HG03103 (cell line): ENCODE measurements around the gene IL4.
A peak's percentile ranks its signal among the peaks of the same experiment; 100 is the strongest.
"Not testable (repeated sequence)": the region's sequence is repeated elsewhere in the genome, so short reads cannot be mapped to it uniquely, and the experiment has no call there.

Experiments
- ATAC-seq: cut with Tn5 transposase; IDR thresholded peaks from one replicate; pipeline ENCODE4 v1.9.1; 2021; ENCODE audit warnings: low read depth; ENCODE audit not compliant: unreplicated experiment

IL4 gene

GRCh38 chr5:132673939-132674630 lies at the start of gene IL4:
TSS of gene IL4 (plus strand) at chr5:132673989. CDS start at chr5:132674051, 62 bp downstream.
- ATAC-seq = no peak

DNA sequence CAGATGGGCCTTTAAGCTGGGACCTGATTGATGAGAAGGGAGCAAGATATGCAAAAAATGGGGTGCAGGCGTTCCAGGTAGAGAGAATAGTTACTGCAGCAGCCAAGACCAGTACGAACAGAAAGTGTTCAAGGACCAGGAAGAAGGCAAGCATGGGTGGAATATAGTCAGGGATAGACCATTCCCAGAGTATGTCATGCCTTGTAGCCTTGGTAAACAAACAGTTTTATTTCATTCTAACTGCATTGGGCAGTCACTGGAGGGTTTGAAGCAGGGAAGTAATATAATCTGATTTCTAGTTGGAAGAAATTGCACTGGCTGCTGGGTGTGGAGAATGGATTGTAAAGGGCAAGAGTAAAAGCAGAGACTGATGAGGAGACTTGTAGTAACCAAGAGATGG lies 46.3 kb upstream of the IL4 start:
- no peak for ATAC-seq

GRCh38 chr5:132628814-132629213 lies 45.0 kb upstream of the IL4 start:
- no peak for ATAC-seq

GRCh38 chr5:132629230-132629944 lies 44.4 kb upstream of the IL4 start:
- peak; percentile 62 for ATAC-seq

GRCh38 chr5:132633587-132633986 lies 40.2 kb upstream of the IL4 start:
- not testable (repeated sequence) for ATAC-seq

GRCh38 chr5:132635873-132636272 lies 37.9 kb upstream of the IL4 start:
- ATAC-seq = peak; percentile 37

- ATAC-seq = no peak
These were observed 36.5 kb upstream of the IL4 start for GRCh38 chr5:132637241-132637640.

DNA sequence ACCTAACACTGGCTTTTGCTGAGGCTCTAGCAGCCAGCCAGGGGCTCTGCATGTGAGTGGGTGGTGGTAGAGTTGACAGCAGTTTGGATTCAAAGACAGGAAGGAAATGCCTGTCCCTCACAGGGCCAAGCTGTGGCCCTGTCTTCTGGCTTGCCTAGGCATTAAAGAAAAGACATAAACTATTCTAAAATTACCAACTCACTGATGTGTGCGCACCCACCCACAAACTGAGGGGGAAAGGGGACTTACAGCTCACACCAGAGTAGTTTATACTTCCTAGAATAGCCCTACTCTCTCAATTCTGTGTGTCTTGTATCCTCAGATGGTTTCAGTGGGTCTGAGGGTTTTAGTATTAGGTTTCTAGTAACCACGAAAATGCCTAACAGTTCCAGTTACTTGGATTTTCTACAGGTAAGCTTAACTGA lies 34.1 kb upstream of the IL4 start:
- peak; percentile 59 for ATAC-seq

DNA sequence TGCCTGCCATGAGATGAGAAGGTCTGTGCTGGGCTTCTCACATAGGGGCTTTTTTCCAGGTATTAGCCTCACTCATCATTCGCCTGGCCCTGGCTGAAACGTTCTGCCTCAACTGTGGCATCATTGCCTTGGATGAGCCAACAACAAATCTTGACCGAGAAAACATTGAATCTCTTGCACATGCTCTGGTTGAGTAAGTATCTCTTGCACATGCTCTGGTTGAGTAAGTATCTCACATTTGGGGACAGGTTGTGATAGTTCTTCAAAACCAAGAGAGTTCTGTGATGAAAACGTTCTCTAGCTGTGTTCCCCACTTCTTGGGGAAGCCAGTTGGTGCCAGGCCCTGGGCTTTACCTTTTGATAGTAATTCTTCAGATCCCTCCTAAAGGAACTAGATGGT lies 33.2 kb upstream of the IL4 start:
- no peak for ATAC-seq

DNA sequence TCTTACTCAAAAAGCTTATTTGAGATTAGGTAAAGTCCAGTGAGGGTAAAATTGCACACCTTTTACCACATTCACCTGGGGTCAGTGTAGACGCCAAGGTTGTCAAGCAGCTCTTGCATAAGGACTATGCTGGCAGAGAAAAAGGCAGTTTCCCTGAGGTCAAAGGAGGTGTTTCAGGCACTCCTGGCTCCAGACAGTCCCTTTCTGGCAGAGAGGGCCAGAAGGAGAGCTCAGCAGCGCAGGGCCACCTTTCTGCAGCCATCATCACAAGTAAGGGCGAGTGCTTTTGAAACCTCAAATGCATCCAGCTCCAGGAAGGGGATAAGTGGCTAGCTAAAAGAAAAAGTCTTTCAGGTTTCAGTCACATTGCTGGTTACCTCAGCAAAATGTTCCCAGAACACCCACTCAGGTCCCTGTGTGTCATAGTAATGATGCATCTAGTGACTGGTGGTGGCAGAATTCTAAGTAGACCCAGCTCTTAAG lies 32.5 kb upstream of the IL4 start:
- ATAC-seq = no peak

GRCh38 chr5:132641841-132642240 lies 31.9 kb upstream of the IL4 start:
- no peak for ATAC-seq

- ATAC-seq = no peak
These were observed 29.6 kb upstream of the IL4 start for GRCh38 chr5:132644177-132644576.

GRCh38 chr5:132646583-132647266 lies 27.1 kb upstream of the IL4 start:
- no peak for ATAC-seq

- ATAC-seq = no peak
These were observed 26.3 kb upstream of the IL4 start for GRCh38 chr5:132647473-132647872.

DNA sequence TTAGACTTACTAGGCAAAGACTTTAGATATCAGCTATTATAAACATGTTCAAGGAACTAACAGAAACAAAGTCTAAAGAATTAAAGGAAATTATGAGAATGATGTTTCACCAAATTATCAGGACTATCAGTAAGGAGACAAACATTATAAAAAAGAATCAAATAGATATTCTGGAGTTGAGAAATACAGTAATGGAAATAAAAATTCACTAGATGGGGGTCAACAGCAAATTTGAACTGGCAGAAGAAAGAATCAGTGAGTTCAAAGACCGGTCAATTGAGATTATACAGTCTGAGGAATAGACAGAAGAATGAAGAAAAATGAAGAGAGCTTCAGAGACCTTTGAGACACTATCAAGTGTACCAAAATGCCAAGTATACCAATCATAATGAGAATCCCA lies 25.4 kb upstream of the IL4 start:
- no peak for ATAC-seq

DNA sequence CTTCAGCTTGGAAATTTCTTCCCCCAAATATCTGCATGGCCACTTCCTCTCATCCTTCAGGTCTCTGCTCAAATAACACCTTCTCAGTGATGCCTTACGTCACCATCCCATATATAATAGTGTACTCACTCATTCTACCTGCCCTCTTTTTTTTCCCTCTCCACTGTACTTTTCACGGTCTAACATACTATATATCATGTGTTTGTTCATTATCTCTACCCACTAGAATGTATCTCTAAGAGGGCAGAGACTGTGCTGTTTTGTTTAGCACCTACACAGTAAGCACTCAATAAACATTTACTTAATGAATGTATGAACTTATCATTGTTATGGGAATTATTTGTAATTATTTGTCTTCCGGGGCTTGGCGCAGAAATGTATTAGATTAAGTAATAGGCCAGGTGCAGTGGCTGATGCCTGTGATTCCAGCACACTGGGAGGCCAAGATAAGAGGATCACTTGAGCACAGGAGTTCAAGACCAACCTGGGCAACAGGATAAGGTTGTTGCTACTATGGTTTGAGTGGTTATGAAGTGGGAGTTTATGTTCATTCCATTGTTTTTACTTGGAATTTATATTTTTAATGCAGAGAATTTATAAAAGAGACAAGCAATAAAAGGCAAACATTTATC lies 21.8 kb upstream of the IL4 start:
- no peak for ATAC-seq

- no peak for ATAC-seq
These were observed 20.1 kb upstream of the IL4 start for GRCh38 chr5:132653716-132654115.

GRCh38 chr5:132655821-132656773 lies 17.7 kb upstream of the IL4 start:
- no peak for ATAC-seq

GRCh38 chr5:132656774-132657355 lies 16.9 kb upstream of the IL4 start:
- no peak for ATAC-seq
